ACC112 (cell line): ENCODE results near the gene SMURF2.

Source experiments
- H2AFZ ChIP-seq: fragments of 200-600 bp; sonication (generic); one replicate; pipeline ENCODE4 v1.6.0; 2017; ENCODE audit warnings: antibody characterized with exemption, low read length; ENCODE audit not compliant: unreplicated experiment
- H3K27ac ChIP-seq: fragments of 200-600 bp; sonication (generic); 2 replicates; pipeline ENCODE4 v1.5.1; 2014; ENCODE audit warnings: low read depth, mild to moderate bottlenecking, antibody characterized with exemption, low read length, moderate library complexity
- H3K27me3 ChIP-seq: fragments of 200-600 bp; sonication (generic); 2 replicates; pipeline ENCODE4 v1.6.1; 2014; ENCODE audit warnings: mild to moderate bottlenecking, antibody characterized with exemption, low read length, moderate library complexity, mixed read lengths; ENCODE audit not compliant: insufficient read depth
- H3K36me3 ChIP-seq: fragments of 200-600 bp; sonication (generic); 2 replicates; pipeline ENCODE4 v1.6.1; 2016; ENCODE audit warnings: mild to moderate bottlenecking, antibody characterized with exemption, low read length, moderate library complexity, mixed read lengths; ENCODE audit not compliant: insufficient read depth
- H3K4me1 ChIP-seq: fragments of 200-600 bp; sonication (generic); one replicate; pipeline ENCODE4 v1.6.1; 2016; ENCODE audit warnings: low read length, mixed read lengths; ENCODE audit not compliant: insufficient read depth, unreplicated experiment, control insufficient read depth
- H3K4me3 ChIP-seq: fragments of 200-600 bp; sonication (generic); 2 replicates; pipeline ENCODE4 v1.5.1; 2014; ENCODE audit warnings: mild to moderate bottlenecking, low read depth, low read length
- H3K79me2 ChIP-seq: fragments of 200-600 bp; sonication (generic); one replicate; pipeline ENCODE4 v1.6.0; 2016; ENCODE audit warnings: low read length; ENCODE audit not compliant: control insufficient read depth, unreplicated experiment, insufficient read depth

The SMURF2 gene

DNA sequence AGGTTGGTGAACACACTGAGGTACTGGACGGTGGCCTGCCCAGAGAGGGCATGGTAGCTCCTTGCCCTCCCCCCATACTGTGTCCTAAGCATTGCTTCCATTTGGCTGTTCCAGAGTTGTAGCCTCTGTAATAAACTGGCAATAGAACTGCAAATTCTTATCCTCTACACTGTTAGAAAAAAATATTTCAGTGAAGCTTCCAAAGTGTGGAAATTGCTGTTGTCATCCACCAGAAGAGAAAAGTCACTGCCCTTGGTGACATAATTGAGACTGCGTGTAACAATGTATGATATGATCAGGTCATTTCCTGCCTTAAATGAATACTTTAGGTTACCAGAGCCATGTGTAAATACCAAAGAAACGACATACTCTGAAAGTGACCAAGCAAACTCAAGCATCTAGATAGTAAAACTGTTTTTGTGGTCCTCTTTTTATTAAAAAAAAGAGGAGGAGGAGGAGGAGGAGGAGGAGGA is 89.4 kb downstream of the SMURF2 start:
- Histone ChIP-seq H2AFZ (no peak overlapping the region), H3K36me3 (peaks cover 19% of the 10 kb centered on the region; the same call in 1 of the 2 replicates), H3K27ac (peak overlapping the region; percentile 76), H3K4me3 (no peak overlapping the region), H3K27me3 (no peaks in the 10 kb centered on the region), H3K79me2 (no peaks in the 10 kb centered on the region), H3K4me1 (peaks cover 17% of the 10 kb centered on the region)

DNA sequence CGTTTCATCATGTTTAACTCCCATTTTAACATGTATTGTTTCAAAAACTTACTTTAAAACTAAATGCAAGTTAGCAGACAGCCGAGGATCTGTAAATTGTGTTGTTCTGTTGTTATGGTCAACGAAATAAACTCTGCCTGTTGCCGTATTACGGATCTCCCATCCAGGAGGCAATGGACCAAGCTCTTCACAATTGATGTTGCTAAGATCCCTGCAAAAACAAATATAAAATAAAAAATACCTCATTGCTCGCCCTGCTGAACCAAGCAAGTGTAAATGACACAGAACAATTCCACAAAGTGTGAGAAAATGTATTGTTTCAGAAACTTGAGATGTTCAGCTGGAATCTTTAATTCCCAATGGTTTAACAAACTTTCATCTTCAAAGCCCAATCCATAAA is 90.4 kb downstream of the SMURF2 start:
- Histone ChIP-seq H3K27ac (peak overlapping the region; percentile 76), H3K36me3 (peaks cover 19% of the 10 kb centered on the region; the same call in 1 of the 2 replicates), H3K4me3 (no peak overlapping the region), H3K4me1 (peaks cover 17% of the 10 kb centered on the region), H3K27me3 (no peaks in the 10 kb centered on the region), H3K79me2 (peaks cover 3% of the 10 kb centered on the region), H2AFZ (no peak overlapping the region)

DNA sequence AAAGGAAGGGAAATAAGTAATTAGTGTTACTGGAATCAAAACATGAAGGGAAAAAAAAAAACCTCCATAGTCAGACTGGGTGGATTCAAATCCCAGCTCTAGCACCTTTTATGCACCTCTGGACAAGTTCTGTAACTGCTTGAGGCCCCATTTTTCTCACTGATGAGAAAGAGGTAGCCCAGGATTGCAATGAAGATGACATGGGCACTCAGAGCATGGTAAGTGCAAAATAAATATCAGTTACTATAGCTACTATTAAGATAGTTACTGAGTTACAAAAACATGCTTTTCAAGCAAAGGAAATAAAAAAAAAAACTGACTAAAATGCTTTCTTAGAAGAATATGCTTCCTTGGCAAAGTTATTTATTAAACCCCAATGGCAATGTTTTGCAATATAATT is 96.5 kb downstream of the SMURF2 start:
- H3K79me2 ChIP-seq, result peaks cover 14% of the 10 kb centered on the region

DNA sequence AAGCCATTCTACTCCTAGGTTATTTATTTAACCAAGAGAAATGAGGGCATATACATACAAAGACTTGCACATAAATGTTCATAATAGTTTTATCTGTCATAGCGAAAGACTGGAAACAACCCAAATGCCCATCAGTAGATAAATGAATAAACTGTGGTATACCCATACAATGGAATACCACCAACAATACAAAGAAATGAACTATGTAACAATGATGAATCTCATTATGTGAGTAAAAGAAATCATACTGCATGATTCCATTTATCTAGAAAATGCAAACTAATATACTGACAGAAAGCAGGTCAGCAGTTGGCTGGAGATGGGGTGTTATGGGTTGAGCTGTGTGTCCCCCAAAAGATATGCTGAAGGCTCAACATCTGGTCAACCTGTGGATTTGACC is 98.0 kb downstream of the SMURF2 start:
- peak overlapping the region; percentile 45 for H3K27ac ChIP-seq
- no peaks in the 10 kb centered on the region for H3K27me3 ChIP-seq
- peaks cover 18% of the 10 kb centered on the region for H3K79me2 ChIP-seq
- H2AFZ ChIP-seq, result no peak overlapping the region
- H3K4me1 ChIP-seq, result peaks cover 12% of the 10 kb centered on the region
- no peak overlapping the region for H3K4me3 ChIP-seq
- H3K36me3 ChIP-seq, result peaks cover 30% of the 10 kb centered on the region

More for the DNA sequence above, 96.5 kb downstream of the SMURF2 start:
- peak overlapping the region; percentile 45; the same call in 1 of the 2 replicates for H3K27ac ChIP-seq
- peaks cover 12% of the 10 kb centered on the region for H3K4me1 ChIP-seq
- no peaks in the 10 kb centered on the region for H3K27me3 ChIP-seq
- no peak overlapping the region for H3K4me3 ChIP-seq
- peaks cover 35% of the 10 kb centered on the region for H3K36me3 ChIP-seq
- no peak overlapping the region for H2AFZ ChIP-seq

DNA sequence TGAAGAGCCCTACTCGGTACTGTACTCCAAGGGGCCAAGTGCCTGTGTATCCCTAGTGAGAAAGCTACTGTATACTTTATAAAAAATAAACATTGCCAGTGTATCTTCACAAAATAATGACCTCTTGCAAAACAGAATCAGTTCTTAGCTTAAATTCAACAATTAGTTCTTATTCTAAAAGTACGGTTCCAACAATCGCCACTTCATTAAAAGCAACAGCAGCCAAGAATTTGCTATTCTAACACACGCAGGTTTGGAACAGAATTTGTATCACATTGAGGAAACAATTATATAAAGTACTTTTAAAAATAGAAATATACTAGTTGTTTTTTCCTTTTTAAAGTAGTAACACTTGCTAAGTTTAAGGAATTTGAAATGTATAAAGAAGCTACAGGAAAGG is 106.8 kb downstream of the SMURF2 start:
- no peaks in the 10 kb centered on the region for H3K4me1 ChIP-seq
- H3K27me3 ChIP-seq, result no peaks in the 10 kb centered on the region
- H3K79me2 ChIP-seq, result peaks cover 5% of the 10 kb centered on the region
- peaks cover 40% of the 10 kb centered on the region for H3K36me3 ChIP-seq
- H3K4me3 ChIP-seq, result no peak overlapping the region
- no peak overlapping the region for H2AFZ ChIP-seq
- no peak overlapping the region for H3K27ac ChIP-seq

DNA sequence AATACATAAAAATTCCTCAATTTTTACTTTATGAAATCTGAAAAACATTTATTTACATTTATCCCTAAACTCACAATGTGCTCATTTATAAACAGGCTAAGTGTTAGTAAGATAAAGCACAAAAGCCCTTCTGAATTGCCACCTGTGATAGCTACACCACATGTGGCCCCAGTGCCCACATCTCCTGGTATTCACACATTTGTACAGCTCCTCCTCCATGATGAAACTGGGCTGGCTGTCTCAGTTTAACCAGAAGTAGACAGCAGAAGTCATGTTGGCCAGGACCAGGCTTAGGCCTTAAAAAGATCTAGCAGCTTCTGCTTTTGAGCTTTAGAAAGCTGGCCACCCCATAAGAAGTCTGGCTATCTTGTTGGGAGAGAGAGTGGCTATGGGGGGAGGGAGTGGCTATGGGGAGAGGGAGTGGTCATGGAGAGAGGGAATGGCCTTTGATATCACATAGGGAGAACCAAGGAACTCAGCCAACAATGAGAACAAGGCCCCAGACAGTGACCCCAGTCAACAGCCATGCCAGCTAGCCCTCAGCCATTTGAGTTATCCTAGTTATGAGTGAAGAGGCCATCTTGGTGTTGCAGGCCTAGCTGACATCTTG is 108.0 kb downstream of the SMURF2 start:
- no peak overlapping the region for H3K27ac ChIP-seq

DNA sequence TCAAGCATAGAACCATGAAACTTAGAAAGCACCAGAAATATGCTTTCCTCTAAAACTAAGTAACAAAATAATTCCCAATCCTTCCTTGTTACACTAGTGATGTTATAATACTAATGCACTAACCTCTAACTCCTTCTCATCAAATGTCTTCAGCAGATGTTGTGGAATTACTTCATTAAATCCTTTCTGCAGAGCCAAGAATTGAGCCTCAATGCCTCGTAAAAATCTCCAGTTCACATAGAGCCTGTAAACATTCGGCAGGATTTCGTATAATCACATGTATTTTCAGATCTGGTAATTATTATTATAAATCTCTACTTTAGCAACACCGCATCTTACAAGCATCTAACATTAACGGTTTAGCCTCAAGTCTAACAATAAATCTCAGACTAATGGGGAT is 110.6 kb downstream of the SMURF2 start:
- no peak overlapping the region for H3K27ac ChIP-seq
- no peak overlapping the region for H3K4me3 ChIP-seq
- H3K36me3 ChIP-seq, result peaks cover 37% of the 10 kb centered on the region
- H3K4me1 ChIP-seq, result no peaks in the 10 kb centered on the region
- no peak overlapping the region for H2AFZ ChIP-seq
- H3K27me3 ChIP-seq, result no peaks in the 10 kb centered on the region
- peaks cover 2% of the 10 kb centered on the region for H3K79me2 ChIP-seq

More for the DNA sequence above, 108.0 kb downstream of the SMURF2 start:
- Histone ChIP-seq H2AFZ (no peak overlapping the region), H3K79me2 (peaks cover 2% of the 10 kb centered on the region), H3K36me3 (peaks cover 45% of the 10 kb centered on the region), H3K4me3 (no peak overlapping the region), H3K27me3 (no peaks in the 10 kb centered on the region), H3K4me1 (no peaks in the 10 kb centered on the region)

DNA sequence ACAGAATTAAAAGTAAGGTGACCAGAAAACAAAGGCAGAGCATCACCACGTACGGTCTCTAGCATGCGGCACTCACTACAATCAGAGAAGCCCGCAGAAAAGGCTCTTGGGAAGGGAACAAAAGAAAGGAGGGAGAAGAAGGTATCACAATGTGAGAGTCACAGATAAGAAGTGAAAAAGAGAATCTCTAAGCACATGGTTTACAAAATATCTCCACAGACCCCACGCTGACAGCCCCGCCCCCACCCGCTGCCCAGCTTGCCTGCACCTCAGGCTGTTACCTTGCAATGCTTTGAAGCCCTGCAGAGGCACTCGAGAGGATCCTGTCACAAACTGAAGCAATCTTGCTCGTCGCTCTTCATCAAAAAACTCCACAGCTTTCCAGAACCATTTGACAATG is 114.8 kb downstream of the SMURF2 start:
- no peaks in the 10 kb centered on the region for H3K27me3 ChIP-seq
- H3K36me3 ChIP-seq, result peaks cover 37% of the 10 kb centered on the region
- no peak overlapping the region for H3K4me3 ChIP-seq
- H3K79me2 ChIP-seq, result no peaks in the 10 kb centered on the region
- peaks cover 3% of the 10 kb centered on the region for H3K4me1 ChIP-seq
- no peak overlapping the region for H2AFZ ChIP-seq
- no peak overlapping the region for H3K27ac ChIP-seq

DNA sequence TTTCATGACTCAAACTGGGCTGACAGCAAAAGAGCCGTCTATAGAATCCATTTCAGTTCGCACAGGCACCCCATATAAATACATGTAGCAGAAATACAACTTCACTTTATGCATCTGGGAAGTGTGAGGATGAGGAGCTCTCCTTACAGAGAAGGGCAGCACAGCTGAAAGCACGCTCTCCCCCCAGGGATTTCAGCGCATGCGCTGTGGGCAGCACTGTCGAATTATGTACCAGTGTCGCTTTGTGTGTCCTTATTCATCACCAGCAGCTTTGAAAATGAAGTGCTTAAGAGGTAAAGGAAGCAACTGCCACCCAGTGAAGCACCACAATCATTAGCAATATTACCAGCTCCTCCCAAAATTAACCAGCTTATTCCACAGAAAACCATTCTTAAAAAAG is 115.4 kb downstream of the SMURF2 start:
- Histone ChIP-seq H3K4me3 (no peak overlapping the region), H3K27me3 (no peaks in the 10 kb centered on the region), H3K79me2 (no peaks in the 10 kb centered on the region), H3K27ac (no peak overlapping the region), H2AFZ (no peak overlapping the region), H3K4me1 (peaks cover 9% of the 10 kb centered on the region), H3K36me3 (peaks cover 40% of the 10 kb centered on the region)

DNA sequence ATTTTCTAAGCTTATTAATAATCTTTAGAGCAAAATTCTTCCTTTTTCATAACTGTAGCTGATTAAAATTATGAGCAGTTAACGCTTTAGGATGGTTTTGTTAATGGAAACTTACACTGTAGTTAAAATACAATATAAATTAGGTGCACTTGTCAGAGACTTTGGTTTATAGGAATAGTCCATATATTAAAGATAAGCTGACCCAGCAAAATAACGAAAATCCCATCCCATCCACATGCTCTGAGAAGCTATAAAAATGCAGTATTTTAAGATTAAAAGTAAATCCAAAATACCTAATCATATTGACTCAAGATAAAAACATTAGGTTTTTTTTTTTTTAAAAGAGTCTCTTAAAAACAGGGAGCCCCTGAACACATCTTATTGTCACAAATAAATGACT is 117.4 kb downstream of the SMURF2 start:
- no peak overlapping the region for H3K4me3 ChIP-seq
- H3K4me1 ChIP-seq, result peaks cover 9% of the 10 kb centered on the region
- H3K36me3 ChIP-seq, result peaks cover 35% of the 10 kb centered on the region
- no peak overlapping the region for H2AFZ ChIP-seq
- no peak overlapping the region for H3K27ac ChIP-seq
- H3K79me2 ChIP-seq, result no peaks in the 10 kb centered on the region
- no peaks in the 10 kb centered on the region for H3K27me3 ChIP-seq

DNA sequence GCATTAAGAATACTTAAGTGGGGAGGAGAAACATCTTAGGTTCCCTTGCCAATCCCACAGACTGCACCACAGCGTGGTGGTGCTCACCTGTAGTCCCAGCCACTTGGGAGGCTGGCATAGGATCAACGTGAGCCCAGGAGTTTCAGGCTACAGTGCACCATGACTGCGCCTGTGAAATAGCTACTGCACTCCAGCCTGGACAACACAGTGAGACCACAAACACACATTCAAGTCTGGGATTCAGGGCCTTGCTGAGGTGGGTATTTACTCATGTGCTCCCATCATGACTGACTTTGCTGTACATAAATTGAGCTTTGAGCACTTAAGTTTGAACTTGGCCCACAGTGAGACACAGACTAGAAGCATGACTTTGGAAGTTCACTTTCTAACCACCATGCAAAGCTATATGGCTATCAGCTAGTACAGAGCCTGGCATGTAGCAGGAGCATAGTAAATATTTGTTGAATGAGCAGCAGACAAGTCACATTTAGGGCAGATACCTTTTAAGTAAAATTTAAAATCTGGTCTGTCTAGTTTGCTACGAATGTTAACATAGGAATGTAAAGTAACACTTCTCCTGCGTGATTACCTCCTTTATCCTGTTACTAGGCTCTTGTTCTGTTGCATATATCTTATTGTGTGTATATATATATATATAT is 121.9 kb downstream of the SMURF2 start:
- H3K27ac ChIP-seq, result no peak overlapping the region
- peaks cover 37% of the 10 kb centered on the region for H3K36me3 ChIP-seq
- H3K4me3 ChIP-seq, result no peak overlapping the region
- H3K27me3 ChIP-seq, result no peaks in the 10 kb centered on the region
- peaks cover 9% of the 10 kb centered on the region for H3K4me1 ChIP-seq
- no peaks in the 10 kb centered on the region for H3K79me2 ChIP-seq
- H2AFZ ChIP-seq, result no peak overlapping the region
